Activated T-cell treated with anti-CD3 and anti-CD28 coated beads for 48 hours (primary cell): Measurements from ENCODE around the gene KPNA6.

Source experiments
- DNase-seq: peaks from one replicate; pipeline ENCODE4 v3.0.0-alpha.2; 2020; ENCODE audit warnings: low read depth

The KPNA6 gene

DNA sequence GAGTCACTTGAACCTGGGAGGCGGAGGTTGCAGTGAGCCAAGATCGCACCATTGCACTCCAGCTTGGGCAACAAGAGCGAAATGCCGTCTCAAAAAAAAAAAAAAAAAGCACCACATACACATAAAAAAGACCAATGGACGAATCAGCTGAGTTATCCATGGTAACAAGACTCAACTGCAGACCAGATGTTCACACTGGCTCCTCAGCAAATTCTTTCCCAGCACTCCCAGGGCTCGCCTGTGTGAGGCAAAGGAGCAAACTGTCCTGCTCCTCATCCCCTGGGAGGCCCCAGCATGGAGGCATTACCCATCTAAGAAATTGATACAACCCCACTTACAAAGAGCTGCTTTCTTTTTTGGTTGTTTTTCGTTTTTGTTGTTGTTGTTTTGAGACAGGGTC lies 111.2 kb downstream of the KPNA6 start:
- no peak for DNase-seq

DNA sequence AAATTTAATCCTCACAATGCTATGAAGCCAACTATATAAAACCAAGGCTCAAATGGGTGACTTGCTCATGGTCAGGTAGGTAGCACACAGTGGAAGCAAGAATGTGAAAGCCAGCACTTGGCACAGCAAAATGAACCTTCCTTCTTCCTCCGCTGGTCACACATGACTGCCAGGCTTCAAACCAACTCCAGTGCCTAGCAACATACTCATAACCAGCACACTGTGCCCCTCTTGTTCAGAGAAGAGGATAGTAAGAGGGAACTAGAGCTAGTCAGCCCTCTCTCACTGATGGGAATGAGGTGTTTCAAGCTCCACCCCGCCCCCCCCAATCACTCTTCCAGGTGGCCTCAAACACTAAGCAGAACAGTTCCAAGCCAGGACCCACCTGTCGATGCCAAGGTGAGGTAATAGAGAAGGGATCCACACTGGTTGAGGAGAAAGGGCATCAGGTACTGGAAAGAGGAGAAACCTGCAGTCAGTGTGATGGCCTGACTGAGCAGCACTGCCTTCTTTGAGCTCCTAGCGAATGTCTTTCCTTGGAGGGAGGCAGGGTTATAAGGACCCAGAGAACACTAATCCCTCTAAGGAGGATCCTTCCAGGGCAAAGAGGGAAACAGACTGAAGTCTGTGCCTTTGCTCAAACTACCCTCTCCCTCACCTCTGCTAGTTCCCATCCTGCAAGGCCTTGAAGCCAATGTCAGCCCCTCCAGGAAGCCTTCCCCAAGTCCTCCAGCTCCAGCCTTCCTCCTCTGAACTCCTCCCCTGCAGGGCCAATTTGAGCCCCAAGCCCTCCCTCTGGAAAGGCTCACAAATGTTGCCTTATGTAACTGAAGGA lies 113.1 kb downstream of the KPNA6 start:
- DNase-seq: no peak

DNA sequence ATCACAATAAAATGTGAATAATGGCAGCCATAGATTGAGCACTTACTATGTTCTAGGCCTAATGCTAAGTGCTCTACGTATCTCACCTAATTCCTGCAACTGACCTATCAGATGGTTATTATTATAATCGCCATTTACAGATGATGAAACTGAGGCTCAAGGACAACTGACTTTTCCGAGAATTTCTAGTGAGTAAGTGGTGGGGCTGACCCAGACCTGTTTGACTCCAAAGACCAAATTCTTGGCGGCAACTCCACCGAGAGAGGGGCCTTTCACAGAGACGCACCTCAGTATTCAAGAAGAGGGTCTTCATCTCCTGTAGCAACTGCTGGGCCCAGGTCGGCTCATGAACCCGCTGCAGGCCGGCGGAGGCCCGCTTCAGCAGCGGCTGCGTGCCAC lies 113.7 kb downstream of the KPNA6 start:
- no peak for DNase-seq

DNA sequence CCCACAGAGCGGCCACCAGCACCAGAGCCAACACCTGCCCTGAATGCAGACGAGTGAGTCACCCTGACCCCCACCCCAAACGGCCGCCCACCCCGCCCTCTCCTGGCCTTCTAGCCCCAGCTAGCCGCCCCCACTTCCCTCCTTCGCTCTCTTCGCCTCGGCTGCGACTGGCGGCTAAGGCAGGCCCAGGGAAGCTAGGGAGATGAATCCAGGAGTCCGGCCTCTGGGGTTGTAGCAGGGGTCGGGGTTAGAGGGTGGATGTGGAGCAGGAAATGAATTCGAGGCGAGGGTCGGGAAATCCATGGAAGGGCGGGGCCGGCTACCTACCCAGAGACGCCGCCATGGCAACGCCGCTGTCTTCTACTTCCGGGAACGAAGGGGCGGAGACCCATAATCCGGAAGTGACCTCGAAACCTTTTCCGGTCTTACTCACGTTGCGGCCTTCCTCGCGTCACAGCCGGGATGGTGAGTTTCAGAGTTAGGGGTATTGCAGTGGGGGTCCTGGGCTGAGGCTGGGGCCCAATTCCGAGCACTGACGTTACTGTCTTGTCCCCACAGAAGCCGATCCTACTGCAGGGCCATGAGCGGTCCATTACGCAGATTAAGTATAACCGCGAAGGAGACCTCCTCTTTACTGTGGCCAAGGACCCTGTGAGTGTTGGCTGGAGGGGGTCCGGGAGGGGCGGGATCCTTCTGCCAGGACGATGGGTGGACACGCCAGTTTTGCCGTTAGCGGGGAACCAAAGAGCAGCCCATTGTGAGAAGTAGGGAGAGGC lies 114.3 kb downstream of the KPNA6 start, which contains the start of the genes EIF3I and TMEM234:
TSS of gene EIF3I (plus strand) at position 428 of the 776 bp plus-strand sequence. CDS start at position 463, 35 bp downstream.
TSS of gene TMEM234 (minus strand) at position 374 of the 776 bp plus-strand sequence. CDS start at position 343, 31 bp downstream.
- peak; percentile 83 for DNase-seq

DNA sequence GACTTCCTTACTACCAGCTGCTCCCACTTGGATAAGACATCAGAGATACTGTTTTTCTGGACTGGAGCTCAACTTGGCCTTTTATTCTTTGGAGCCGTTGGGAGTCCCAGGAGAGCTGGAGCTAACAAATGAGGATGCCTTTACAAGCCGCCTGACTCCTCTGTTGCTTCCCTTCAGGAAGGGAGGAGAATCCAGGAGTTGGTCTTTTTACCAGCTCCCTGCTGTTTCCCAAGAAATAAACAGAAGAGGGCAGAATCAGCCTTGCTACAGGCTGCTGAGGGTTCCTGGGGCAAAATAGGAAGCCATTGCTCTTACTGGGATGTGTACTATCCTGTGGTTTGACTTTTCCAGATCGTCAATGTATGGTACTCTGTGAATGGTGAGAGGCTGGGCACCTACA lies 115.8 kb downstream of the KPNA6 start:
- DNase-seq: no peak

DNA sequence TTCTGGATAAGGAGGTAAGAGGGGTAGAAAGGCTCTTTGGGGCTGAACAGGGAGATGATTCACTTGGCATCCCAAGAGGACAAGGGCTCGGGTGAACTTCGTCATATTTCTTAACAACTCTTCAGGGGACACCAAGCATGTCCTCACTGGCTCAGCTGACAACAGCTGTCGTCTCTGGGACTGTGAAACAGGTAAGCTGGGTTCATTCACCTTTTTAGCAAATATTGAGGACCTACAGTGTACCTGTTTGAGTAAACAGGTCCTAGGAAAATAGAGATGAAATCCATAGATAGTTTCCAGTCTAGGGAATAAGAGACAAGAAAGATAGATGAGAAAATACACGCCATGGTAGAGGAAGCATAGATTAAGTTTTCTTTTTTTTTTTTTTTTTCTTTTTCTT lies 116.4 kb downstream of the KPNA6 start:
- no peak for DNase-seq
